Amniotic stem cell (primary cell): Measurements from ENCODE around the gene TUBB4B.
A peak's percentile ranks its signal among the peaks of the same experiment; 100 is the strongest.

Source experiments
- DNase-seq: peaks from one replicate; lab custom pipeline; 2025; lab: John Stamatoyannopoulos, UW

The TUBB4B gene

DNA sequence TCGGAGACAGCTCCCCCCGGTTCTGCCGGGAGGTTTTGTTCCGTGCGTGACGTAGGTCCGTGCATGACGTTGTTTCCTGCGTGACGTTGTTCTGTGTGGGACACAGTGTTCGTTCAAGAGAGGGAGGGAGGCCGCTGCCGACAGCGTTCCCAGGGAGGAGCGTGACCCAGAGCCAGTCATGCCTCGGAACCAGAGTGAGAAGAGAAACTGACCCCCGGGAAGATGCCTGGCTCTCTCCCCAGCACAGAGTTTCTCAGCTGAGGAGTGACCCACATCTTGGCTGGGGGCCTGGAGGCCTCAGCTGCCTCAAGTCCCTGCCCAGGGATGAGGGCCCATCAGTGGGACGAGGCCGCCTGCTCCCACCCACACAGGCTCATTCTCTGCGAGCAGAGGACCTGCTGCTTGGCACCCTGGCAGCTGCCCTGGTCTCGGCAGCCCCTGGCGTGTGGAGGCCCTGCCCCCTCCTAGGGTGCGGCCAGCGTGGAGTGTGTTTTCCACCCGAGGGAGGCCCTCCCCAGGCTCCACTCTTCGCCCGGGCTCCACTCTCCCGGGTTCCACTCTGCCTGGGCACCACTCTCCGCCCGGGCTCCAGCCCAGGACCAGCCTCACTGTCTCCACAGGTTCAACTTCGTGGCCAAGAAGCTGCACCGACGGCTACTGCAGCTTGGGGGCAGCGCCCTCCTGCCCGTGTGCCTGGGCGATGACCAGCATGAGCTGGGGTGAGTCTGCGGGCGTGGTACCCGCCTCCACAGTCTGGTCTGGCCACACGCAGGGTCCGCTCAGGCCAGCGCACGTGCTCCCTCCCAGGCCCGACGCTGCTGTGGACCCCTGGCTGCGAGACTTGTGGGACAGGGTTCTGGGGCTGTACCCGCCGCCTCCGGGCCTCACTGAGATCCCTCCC, 27.7 kb upstream of the TUBB4B start:
- DNase-seq: no peak

- DNase-seq: no peak
Observed at GRCh38 chr9:137214620-137215019, 26.5 kb upstream of the TUBB4B start.

DNA sequence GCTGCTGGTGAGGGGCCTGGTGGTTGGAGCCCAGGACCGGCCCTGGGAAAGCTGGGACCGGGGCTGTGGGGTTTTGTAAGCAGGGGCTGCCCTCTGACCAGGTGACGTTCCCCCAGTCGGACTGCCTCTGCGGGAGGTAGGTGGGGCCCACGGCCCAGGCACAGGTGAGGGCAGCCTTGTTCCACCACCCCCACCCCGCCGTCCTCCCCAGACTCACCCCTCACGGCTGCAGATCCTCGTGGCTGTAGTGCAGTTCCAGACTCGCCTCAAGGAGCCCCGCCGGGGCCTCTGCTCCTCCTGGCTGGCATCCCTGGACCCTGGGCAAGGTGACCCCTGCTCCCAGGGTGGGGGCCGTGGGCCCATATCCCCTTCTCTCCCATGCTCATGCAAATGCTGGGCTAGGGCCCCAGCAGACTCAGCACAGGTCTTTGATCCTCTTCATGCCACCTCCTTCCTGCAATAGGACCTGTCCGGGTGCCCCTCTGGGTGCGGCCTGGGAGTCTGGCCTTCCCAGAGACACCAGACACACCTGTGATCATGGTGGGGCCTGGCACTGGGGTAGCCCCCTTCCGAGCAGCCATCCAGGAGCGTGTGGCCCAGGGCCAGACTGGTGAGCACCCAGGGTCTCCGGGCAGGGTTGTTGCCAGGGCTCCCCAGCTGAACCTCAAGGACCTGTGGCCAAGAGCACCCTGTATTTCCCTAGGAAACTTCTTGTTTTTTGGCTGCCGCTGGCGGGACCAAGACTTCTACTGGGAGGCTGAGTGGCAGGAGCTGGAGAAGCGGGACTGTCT, 25.7 kb upstream of the TUBB4B start:
- DNase-seq: no peak

DNA sequence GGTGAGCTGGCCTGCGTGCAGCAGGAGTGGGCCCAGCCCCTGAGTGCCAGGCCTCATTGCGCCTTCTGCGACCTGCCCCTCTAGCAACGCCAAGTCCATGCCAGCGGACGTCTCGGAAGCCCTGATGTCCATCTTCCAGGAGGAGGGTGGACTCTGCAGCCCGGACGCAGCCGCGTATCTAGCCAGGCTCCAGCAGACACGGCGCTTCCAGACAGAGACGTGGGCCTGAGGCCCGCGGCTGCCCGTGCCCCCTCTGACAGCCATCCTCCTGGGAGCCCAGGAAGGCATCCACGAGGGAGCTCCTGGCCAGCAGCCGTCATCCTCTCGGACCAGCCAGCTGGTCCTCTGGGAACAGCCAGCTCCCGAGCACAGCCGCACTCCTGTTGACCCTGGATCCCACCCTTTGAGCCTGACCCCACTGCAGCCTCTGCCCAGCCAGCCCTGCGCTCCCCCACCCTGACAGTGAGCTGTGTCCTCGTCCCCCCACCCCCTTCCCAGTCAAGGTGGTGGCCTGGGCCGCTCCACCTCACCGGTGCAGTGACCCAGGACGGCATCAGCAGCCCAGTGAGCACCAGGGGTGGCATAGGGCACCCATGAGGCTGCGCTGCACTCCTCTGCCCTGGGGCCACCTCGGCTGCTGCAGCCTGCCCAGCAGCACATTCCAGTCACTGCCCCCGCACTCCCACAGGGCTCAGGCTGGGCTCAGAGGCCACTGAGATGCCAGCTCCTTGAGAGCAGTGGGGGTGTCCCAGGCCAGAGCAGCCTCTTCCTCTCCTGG, 24.7 kb upstream of the TUBB4B start:
- DNase-seq: no peak

- no peak for DNase-seq
Observed at GRCh38 chr9:137217276-137218211, 23.5 kb upstream of the TUBB4B start.

DNA sequence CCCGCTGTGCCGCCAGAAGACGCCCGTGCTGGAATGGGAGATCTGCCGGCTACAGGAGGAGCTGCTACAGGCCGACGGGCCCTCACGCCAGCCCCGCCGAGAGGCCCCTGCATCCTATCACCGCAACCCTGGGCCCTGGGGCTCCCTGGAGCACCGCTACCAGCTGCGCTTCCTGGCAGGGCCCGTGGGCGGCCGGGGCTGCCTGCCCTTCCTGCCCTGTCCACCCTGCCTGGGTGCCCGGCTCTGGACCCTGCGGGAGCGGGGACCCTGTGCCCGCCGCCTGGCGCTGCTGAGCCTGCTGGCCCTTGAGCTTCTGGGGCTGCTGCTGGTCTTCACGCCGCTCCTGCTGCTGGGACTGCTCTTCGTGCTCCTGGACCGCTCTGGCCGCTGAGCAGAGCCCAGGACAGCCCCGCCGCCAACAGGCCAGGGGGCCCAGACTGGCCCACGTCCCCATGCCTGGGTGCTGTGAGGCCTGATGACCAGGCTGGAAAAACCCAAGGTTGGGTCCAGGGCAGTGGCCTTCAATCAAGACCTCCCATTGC, 22.8 kb upstream of the TUBB4B start:
- no peak for DNase-seq

- DNase-seq: no peak
Observed at GRCh38 chr9:137218754-137219271, 22.3 kb upstream of the TUBB4B start.

DNA sequence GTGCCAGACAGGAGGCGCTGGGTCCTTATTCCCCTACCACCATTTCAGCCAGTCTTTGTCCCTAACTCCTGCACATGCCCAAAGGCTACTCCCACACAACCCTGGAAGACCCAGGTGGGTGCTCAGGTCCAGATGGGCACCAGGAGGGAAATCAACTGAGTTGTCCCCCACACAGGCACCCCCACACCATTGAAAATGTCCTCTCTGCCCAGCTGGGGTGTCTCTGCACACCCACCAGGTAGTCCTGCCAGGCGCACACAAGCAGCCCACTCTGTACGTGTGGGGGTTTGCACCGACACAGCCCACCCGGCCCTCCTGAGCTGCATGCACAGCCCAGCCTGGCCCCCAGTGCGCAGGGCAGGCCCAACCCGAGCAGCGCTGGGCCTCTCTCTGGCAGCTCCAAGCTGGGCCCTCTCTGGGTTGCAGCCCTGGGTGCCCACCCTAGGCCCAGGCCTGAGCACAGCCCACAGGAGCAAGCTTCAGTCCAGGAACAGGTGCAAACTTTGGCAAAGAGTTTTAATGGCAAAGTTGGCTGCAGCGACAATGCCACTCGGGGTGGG, 21.2 kb upstream of the TUBB4B start:
- no peak for DNase-seq

- DNase-seq: no peak
Observed at GRCh38 chr9:137220317-137221094, 20.6 kb upstream of the TUBB4B start.

DNA sequence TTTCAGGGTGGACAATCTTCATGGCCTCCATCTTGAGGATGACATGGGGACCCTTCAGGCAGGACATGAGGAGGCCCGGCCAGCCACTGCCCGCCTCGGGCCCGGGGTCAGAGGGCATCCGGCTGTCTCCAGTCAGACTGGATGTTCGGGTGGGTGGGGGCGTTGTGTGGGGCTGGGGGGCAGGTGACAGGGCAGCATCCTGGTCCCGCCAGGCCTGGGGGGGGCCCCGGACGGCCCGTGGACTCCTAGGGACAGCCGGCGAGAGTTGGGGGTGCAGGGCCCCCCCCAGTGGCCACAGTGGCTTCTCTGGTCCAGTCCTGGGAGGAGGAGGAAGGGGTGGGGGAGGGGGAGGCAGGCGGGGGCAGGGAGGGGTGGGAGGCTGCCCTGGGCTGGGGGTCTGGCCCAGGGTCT, 20.0 kb upstream of the TUBB4B start:
- DNase-seq: no peak

DNA sequence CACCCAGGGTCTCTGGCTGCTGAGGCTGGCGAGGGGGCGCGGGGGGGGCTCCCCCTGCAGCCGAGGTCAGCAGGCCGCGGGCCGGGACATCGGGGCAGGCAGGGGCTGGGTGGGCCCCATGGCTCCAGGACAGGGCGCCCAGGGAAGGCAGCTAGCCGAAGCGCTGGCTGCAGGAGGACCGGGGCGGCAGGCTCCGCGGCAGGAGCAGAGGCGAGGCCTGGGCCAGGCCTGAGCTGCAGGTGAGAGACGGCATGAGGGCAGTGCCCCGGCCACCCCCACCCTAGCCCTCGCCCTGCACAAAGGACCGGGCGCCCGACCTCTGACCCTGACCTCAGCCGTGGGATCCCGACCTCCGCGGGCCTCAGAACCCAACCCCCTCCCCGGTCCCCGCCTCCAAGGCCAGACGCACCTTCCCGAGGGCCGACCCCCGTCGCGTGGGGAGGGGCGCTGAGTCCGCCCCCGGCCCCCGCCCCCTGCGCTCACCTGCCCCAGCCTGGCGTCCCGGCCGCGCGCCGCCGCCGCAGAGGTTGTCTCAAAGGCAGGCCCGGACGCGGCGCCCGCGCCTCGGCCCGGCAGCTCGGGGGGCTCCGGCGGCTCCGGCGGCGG, 19.5 kb upstream of the TUBB4B start:
- DNase-seq: no peak

GRCh38 chr9:137222190-137223077, 18.7 kb upstream of the TUBB4B start, which contains the start of gene RNF208:
Gene RNF208, minus strand, starts transcription at chr9:137222240. Its CDS starts 1,028 bp downstream, at chr9:137221212.
- no peak for DNase-seq

DNA sequence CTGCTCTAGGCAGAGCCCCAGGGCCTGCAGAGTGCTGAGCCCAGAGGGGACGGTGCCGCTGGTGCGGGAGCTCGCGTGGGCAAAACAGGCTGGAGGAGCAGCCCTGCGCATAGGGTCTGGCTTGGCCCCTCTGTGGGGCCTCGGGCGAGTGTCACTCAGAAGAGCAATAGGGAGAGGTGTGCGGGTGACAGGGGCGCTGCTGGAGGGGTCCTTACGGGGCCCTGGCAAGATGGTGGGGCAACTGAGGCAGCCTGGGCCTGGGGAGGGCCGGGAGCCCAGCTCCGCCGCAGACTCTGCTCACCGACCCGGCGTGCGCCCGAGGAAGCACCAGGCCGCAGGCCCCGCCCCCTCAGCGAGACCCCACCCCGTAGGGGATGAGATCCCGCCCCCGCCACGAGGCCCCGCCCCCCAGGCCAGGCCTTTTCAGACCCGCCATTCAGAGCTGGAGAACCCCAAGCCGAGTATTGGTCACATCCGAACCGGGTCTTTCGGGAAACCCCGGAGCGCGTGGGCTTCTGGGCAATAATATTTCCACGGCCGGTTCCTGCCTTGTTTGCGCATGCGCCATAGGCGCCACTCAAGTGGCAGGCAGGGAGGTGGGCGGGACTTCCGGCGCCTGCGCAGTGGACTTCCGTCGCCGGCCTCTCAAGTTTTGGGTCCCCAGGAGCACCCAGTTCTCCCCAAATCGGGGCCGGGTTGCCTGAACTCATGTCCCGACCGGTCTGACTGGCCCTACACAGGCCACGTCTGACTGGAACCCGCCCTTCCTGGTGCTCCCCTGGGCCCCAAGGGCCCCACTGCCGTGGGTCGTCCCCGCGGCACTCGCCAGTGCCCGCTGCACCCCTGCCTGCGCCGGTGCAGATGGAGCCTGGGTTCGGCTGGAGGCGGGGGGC, 17.8 kb upstream of the TUBB4B start:
- peak; percentile 95 for DNase-seq

- DNase-seq: no peak
Observed at GRCh38 chr9:137224830-137225694, 16.0 kb upstream of the TUBB4B start, which contains the start of gene CYSRT1. Gene CYSRT1, plus strand, starts transcription at chr9:137225174. Its CDS starts 448 bp downstream, at chr9:137225622.

DNA sequence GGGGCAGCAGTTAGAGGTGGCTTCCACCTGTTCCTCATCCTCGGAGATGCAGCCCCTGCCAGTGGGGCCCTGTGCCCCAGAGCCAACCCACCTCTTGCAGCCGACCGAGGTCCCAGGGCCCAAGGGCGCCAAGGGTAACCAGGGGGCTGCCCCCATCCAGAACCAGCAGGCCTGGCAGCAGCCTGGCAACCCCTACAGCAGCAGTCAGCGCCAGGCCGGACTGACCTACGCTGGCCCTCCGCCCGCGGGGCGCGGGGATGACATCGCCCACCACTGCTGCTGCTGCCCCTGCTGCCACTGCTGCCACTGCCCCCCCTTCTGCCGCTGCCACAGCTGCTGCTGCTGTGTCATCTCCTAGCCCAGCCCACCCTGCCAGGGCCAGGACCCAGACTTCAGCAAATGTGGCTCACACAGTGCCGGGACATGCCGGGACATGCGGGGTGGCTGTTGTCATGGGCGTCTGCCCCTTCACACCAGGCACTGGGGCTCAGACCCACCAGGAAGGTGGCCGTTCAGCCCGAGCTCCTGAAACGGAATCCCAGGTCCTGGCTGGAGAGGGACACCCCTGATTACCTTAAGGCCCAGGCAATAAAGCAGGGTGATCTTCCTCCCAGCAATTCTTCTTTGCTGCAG, 15.3 kb upstream of the TUBB4B start:
- DNase-seq: no peak
